ENCODE data around the gene RREB1.
A peak's percentile ranks its signal among the peaks of the same experiment; 100 is the strongest.

Gene RREB1

GRCh38 chr6:7098993-7099392 is 8.8 kb upstream of the RREB1 start:
- DNase-seq = no peak

DNA sequence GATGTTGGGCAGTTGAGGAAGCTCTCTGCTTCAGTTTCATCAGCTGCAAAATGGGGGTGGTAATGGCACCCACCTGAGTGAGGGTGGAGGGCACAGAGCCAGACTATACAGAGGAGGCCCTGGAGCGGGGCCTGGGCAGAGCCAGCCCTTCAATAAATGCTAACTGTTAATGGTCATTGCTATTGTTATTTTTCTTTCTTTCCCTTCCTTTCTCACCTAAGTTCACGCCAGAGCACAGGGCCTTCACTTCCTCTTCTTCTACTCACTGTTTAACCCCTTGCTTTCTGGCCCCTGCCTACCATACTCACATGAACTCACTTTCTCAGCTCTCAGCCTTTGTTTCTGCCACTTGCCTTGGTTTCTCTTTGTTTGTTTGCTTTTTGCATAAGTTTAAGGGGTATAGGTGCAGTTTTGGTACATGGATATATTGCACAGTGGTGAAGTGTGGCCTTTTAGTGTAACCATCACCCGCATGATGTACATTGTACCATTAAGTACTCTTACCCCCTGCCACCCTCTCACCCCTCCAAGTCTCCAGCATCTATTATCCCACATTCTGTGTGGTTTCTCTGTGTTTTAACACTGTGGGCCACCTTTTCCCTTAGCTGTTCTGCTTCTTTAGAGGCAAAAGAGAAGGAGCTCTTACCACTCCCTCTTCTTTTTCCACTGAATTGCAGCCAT is 7.5 kb upstream of the RREB1 start:
- no peak for DNase-seq

- no peak for DNase-seq
Observed at GRCh38 chr6:7100753-7101081, 7.0 kb upstream of the RREB1 start.

- DNase-seq = no peak
Observed at GRCh38 chr6:7101290-7101689, 6.5 kb upstream of the RREB1 start.

GRCh38 chr6:7104752-7105151 is 3.0 kb upstream of the RREB1 start:
- no peak for DNase-seq

GRCh38 chr6:7106215-7106751 is 1.5 kb upstream of the RREB1 start:
- no peak for DNase-seq

GRCh38 chr6:7106752-7107577 is 796 bp upstream of the RREB1 start:
- no peak for DNase-seq

DNA sequence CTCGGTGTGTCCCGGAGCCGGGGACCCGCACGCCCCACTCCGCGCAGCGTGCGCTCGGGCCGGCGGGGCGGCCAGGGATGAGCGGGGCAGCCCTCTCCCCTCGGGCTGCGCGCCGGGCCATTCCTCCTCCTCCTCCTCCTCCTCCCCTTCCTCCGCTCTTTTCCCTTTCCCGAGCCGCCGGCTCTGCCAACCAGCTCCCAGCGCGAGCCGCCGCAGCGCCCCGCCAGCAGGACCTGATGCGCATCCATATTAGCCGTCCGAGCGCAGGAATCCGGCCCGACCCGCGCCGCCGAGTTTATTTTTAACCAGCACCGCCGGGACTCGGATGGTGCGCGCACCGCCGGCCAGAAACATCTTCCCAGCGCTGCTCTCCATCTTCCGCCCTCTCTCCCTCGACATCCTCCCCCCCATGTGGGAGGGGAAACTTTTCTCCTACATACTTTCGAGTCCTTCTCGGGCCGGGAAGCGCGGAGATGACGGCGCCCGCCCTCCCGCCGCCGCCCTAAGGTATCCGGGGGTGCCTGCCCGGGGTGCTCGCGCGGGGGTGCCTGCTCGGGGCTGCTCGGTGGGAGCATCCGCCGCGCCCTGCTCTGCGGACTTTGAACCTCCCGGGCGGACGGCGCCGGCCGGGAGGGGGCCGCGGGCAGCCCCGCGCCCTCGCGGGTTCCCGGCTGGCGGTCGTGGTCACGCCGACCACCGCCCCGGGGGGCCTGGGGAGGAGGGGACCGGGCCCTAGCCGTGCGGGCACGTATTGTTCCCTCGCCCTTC is 619 bp downstream of the RREB1 start:
- DNase-seq = peak in 1 of 2 experiments; percentile 28

DNA sequence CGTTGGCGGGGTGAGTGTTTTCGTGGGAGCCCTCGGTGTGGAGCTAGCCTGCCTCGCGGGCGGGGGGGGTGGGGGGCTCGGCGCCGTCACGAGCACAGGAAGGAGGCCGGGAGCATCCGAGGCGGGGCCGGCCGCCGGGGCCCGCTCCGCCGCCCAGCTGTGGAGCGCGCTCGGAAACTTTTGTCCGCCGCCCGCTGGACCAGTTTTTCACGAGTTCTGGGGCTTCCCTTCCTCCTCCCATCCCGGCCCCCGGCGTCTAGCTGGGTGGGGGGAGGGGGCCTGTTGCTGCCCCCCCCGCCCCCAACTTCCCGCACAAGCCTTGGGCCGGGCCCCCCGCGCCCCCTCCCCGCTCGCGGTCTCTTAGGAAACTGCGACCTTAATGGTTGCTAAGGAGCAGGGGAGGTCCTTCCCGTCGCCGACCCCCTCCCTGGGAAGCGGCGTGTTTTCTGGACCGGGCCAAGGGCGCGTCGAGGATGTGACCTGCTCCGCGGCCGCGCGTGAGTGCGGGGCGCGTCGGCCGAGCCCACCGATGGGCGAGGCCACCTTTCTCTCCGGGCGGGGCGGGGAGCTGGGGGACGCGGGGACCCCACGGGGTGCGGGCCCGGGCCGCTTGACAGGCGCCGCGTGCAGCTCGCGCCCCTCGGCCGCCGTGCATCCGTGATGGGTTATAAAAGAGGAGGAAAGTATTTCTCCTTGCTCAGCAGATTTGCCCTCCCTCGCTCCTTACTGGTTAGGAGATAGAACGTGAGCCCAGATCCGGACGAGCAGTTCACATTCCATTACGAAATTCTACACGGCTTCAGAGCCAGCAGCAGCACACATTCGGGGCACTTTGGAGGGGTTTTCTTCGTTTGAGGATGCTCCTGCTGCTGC is 1.4 kb downstream of the RREB1 start:
- peak in 1 of 2 experiments; percentile 15 for DNase-seq

- no peak for DNase-seq
Observed at GRCh38 chr6:7110092-7110792, 2.5 kb downstream of the RREB1 start.

- no peak for DNase-seq
Observed at GRCh38 chr6:7111095-7111690, 3.4 kb downstream of the RREB1 start.

DNA sequence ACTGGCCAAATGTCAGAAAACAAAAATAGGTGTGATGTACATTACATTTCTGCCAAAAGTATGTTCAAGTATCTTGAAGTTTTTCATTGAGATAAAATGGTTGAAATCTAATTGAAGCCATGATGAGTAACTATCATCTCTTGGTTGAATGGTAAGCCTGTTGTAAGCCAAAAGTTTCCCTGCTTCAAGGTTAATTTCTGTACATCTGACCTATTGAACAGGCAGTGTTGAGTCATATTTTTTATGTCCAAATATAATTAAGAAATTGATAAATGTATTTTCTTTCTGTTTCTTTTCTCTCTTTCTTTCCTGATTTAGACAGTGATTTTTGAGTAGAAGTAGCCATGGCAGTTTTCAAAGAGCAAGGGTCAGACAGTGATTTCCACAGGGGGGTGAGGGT is 4.4 kb downstream of the RREB1 start:
- DNase-seq = no peak

DNA sequence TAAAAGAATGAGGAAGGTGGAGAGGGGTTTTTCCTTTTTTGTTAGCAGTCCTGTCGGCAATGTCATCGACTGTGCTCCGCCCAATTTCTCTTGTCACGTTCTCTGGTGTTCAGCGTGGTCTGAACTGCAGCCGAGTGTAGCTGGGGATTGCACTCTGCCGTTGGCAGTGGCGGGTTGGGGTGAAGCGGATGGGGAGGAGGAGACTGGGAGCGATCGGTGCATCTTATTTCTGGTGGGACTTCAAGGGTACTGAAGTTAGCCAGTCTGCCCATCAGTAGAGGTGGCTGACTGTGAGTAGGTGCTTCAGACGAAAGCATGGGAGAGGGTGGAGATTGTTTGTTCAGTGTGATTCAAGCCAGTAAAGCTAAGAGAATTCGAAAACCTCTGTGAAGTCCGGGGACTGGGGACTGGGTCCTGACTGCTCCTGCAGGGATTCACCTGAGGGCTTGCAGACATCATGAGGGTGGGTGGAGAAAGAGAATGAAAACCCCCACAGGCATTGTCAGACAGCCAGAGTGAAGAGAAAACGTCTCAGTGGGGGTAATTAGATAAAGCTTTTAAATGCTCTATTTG is 5.1 kb downstream of the RREB1 start:
- DNase-seq = no peak

DNA sequence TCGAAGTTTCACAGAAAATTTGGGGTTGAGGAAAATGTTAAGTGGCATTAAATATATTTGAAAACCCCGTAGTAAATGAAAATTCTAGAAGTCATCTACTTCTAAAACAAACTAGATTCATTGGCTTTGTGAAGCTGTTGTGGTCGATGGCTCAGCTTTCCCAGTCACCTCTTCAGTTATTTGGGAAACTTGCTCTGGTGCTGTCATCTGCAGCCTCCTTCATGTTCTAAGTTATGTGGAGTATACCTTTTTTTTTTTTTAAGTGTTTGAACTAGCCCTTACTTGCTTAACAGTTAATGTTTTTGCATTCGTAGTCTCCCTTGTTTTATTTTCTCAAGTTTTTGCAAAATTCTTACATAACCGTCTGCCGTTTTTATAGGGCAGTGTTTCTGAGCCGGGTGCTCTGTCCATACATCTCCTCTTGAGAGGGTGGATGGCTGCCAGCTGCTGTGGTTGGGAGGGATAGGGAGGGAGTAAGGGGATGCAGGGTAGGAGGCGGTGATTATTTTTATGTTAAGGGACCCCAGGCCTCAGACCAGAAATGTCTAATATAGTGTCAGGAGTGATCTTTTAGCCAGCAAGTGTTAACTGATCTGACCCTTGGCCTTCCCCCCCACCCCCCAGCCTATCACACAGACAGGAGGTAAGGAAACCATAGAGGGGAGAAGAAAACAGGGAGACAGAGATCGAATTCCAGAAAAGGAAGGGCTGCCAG is 7.1 kb downstream of the RREB1 start:
- no peak for DNase-seq

DNA sequence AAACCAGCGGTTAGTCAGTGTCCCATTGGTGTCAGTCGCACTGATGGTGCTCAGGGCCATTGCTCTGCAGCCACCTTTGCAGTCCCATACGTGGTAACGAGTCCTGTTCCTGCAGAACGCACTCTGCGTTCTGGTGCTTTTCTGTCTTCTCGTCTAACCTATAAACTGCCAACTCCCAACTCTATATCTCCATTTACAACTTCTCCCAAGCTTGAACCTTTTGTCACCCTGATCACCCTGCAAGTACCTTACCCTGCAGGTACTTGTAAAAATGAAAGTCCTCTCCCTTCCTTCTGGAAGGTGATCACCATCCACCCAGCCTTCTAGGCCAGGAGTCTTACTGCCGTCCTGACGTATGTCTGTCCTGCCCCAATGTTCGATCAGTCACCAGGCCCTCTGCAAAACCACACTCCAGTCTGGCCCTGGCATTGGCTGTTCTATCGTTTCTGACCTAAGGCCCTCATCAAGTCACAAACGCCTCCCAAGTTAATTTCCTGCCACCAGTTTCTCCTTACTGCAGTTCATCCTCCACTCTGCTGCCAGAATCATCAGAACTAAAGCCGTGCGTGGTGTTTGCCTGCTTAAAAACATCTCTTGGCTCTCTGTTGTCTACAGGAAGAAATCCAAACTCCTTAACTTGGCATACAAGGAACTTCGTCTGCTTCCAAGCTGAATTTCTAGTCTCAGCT is 7.9 kb downstream of the RREB1 start:
- peak in 1 of 2 experiments; percentile 46 for DNase-seq

DNA sequence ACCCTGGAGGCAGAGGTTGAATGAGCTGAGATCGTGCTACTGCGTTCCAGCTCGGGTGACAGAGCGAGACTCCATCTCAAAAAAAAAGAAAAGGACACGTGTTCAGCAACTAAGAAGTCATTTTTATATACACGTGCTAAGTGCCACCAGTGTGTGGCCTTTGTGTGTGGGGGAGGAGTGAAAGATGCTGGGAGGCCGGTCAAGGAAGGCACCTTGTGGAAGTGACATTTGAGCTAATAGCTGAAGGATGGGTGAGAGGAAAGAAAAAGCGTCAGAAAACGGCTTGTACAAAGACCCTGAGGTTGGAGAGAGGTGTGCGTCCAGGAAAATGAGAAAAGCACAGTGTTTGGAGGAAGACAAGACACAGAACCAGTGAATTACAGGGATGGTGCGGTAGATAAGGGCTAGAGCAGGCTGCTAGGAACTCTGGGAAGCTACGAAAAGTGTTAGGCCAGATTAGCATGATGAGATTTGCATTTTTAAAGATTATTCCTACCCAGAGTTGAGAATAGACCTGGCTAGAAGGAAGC is 11.6 kb downstream of the RREB1 start:
- DNase-seq = no peak

GRCh38 chr6:7121700-7122241 is 14.0 kb downstream of the RREB1 start:
- DNase-seq = no peak

DNA sequence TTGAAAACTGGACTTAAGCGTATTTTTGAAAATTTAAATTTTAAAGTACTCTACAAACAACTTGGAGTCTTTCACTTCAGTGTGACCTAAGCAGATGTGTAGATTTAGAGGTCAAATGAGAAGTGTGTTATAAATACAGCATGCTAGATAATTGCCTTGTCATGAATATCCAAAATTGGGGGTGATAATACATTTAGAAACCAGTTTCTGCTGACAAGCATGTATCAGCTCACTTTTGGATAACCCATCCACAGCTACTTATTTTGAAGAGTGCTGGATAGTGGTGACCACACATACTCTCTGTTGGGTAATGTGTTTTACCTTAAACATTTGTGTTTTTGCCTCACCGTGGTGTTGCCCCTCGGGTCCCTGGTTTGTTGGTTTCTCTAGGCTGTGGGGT is 14.9 kb downstream of the RREB1 start:
- no peak for DNase-seq

DNA sequence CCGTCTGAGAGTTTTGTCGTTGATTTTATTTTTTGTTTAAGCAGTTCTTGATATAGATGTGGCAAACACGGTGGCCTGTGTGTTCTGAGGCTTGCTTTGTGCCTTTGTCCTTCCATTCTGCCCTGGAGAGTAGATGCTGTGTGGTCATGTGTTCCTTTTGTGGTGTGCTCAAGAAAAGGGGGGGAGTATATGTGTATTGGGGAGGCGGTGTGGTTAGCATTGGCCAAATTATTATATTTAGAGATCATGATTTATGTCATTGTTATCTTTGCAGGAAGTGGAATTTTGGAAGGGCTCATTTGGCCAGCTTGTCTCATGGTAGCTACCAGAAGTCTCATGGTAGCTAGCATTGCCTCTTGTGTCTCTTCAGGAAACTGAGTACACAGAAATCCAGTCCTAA is 16.4 kb downstream of the RREB1 start:
- DNase-seq = no peak
